Ishikawa (cell line): ENCODE measurements around the gene TBC1D22A.

Source experiments
- EGR1 ChIP-seq: IDR thresholded peaks from 2 replicates; pipeline ENCODE4 v1.6.1; 2012
- MAX ChIP-seq: IDR thresholded peaks from 2 replicates; pipeline ENCODE4 v1.6.1; 2012
- TAF1 ChIP-seq: IDR thresholded peaks from 2 replicates; pipeline ENCODE4 v1.6.1; 2012; ENCODE audit warnings: low read depth, mild to moderate bottlenecking

GRCh38 chr22:47146941-47147340 is 384.5 kb downstream of the TBC1D22A start:
- TF ChIP-seq EGR1, result no peak
- TF ChIP-seq TAF1, result no peak
- no peak for TF ChIP-seq MAX
